Central memory CD4-positive, alpha-beta T cell (primary cell): ENCODE measurements around the gene FCN2.

Experiments used
- DNase-seq: peaks from one replicate; pipeline ENCODE4 v3.0.0; 2022

Gene FCN2

GRCh38 chr9:134869554-134870300, 10.9 kb upstream of the FCN2 start:
- no peak for DNase-seq

- DNase-seq = no peak
Observed at GRCh38 chr9:134870301-134870694, 10.3 kb upstream of the FCN2 start.

GRCh38 chr9:134870746-134871662, 9.6 kb upstream of the FCN2 start:
- no peak for DNase-seq

- no peak for DNase-seq
Observed at GRCh38 chr9:134871697-134872340, 8.8 kb upstream of the FCN2 start.

GRCh38 chr9:134872482-134873231, 8.0 kb upstream of the FCN2 start:
- DNase-seq = no peak

GRCh38 chr9:134875371-134875770, 5.2 kb upstream of the FCN2 start:
- no peak for DNase-seq

GRCh38 chr9:134877541-134877940, 3.1 kb upstream of the FCN2 start:
- DNase-seq = no peak

GRCh38 chr9:134879664-134880483, 736 bp upstream of the FCN2 start:
- no peak for DNase-seq

GRCh38 chr9:134881313-134881670, 682 bp downstream of the FCN2 start:
- DNase-seq = no peak

- DNase-seq = no peak
Observed at GRCh38 chr9:134882204-134882785, 1.7 kb downstream of the FCN2 start.

- DNase-seq = no peak
Observed at GRCh38 chr9:134883040-134883782, 2.6 kb downstream of the FCN2 start.

- DNase-seq = no peak
Observed at GRCh38 chr9:134884492-134884891, 3.9 kb downstream of the FCN2 start.

GRCh38 chr9:134885001-134885678, 4.5 kb downstream of the FCN2 start:
- DNase-seq = no peak

- no peak for DNase-seq
Observed at GRCh38 chr9:134885679-134886412, 5.2 kb downstream of the FCN2 start.

GRCh38 chr9:134886413-134886913, 5.9 kb downstream of the FCN2 start:
- no peak for DNase-seq

- no peak for DNase-seq
Observed at GRCh38 chr9:134887219-134887618, 6.6 kb downstream of the FCN2 start.

- DNase-seq = no peak
Observed at GRCh38 chr9:134887686-134888602, 7.3 kb downstream of the FCN2 start.

GRCh38 chr9:134888603-134889190, 8.1 kb downstream of the FCN2 start:
- DNase-seq = no peak
